ENCODE results near the gene ZNF117.
"Not testable (repeated sequence)": the region's sequence is repeated elsewhere in the genome, so short reads cannot be mapped to it uniquely, and the experiment has no call there.

Gene ZNF117

DNA sequence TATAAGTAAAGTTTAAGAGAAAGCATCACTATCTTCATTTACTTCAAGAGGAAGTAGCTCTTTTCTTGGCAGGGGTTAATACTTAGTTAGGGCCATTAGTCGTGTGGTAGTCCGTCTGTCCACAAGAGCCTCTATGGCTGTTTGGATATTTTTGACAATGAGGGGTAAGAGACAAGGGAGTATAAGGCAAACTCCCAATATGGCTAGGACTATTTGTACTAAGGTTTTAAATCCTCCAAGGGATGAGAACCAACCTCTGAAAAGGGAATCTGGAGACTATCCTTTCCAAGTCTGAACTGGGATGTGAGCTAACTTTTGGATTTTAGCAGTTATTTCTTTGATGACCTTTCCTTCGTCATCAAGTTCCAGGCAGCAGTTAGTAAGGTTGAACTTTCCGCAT is at the start of gene ZNF117:
TSS of gene ZNF117 (minus strand) at position 101 of the 400 bp plus-strand sequence.
- DNase-seq, result no peak

DNA sequence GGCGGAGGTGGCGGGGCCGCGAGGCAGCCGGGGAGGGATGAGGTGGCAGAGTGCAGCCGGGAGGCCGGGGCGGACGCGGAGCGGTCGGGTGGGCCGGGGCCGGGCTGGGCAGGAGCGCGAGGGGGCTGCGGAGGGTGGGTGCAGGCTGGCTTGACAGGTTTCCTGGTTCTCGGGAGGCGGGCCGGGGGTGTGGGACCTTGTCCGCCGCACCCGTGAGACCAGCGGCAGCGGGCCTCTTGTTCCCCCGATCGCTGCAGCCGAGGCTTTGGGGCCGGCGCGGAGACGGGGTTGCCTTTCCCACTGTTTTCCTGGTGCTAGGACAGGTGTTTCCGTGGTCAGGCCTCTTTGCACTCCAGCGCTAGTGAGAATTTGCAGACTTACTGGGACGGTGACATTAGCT is 47.9 kb upstream of the ZNF117 start:
- peak; percentile 16 for DNase-seq

DNA sequence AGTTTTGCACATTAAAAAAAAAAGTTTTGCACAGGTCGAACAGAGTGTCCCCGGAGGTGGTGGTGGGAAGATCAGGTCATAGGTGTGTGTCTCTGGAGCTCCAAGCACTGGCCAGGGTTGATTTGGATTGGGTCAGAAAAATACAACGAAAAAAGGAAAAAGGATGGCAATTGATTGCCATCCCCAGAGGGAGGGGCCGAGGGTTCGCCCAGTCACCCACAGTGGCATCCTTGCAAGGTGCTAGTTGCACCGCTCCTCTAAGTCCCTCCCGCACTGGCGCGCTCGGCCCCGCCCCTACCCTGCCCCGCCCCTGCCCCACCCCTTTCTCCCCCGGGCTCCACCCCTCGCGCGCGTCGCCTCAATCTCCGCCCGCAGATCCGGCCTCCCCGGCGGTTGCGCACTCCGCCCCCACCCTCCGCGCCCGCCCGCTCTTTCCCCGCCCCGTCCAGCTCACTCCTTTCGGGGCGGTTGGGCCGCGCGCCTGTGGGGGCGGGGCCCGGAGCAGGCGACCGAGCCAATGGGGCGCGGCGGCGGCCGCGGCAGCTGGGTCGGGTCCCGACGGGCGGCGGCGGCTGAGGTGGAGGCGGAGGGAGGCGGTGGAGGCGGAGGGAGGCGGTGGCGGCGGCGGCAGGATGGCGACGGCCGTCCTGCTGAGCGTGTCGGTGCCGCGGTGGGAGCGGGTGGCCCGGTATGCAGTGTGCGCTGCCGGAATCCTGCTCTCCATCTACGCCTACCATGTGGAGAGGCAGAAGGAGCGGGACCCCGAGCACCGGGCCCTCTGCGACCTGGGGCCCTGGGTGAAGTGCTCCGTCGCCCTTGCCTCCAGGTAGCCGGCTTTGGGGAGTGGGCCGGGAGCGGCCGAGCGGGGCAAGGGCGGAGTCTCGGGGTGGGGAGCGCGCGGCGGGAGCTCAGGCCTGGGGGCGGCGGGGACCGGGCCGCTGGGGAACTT is 47.2 kb upstream of the ZNF117 start:
- DNase-seq, result peak; percentile 91

DNA sequence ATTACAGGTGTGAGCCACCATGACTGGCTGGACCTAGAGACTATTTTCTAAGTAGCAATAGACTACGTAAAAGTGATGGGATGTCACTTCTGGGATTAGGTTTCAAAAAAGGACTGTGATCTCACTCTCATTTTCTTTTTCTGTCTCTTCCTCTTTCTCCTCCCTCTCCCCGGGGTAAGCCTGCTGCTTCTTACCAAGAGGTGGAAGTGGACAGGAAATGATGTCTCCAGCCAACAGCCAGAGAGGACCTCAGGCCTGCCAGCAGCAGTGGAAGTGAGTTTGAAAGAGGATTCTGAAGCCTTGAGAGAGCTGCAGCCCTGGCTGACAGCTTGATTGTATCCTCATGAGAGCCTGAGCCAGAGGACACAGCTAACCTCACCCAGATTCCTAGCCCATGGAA is 45.7 kb upstream of the ZNF117 start:
- not testable (repeated sequence) for DNase-seq

DNA sequence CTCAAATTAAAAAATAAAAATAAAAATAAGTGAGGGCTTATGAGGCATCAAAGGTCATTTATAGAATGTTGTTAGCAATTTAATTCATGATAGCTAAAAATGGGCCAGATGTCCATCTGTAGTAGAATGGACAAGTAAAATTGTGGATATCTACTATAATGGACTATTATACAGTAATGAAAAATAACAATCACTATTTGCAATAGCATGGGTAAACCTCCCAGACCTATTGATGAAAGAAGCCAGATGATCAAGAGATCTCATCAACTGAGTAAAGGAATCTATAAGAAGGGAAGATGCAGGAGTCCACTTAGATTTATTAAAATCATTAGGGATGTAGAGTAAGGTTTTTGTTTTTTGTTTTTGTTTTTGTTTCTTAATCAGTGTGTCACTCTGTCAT is 44.6 kb upstream of the ZNF117 start:
- DNase-seq, result not testable (repeated sequence)

DNA sequence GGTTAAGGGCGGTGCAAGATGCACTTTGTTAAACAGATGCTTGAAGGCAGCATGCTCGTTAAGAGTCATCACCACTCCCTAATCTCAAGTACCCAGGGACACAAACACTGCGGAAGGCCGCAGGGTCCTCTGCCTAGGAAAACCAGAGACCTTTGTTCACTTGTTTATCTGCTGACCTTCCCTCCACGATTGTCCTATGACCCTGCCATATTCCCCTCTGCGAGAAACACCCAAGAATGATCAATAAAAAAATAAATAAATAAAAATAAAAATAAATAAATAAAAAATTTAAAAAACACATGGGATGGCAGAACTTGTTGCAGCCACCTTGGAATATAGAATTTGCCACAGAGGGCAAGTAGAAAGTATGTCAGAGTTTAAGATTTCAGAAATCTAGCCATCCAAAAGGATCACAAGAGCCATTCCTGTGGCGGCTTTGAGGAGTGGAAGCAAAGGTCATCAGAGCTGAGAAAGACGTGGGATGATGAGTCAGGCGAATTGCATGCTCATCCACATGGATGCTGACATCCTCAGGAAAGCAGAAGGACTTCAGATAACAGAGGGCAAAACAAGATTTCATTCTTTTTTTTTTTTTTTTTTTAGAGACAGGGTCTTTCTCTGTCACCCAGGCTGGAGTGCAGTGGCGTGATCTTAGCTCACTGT is 43.4 kb upstream of the ZNF117 start:
- DNase-seq, result not testable (repeated sequence)

DNA sequence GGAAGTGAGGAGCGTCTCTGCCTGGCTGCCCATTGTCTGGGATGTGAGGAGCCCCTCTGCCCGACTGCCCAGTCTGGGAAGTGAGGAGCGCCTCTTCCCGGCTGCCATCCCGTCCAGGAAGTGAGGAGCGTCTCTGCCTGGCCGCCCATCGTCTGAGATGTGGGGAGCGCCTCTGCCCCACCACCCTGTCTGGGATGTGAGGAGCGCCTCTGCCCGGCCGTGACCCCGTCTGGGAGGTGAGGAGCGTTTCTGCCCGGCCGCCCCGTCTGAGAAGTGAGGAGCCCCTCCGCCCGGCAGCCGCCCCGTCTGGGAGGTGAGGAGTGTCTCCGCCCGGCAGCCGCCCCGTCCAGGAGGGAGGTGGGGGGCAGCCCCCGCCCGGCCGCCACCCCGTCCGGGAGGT is 42.6 kb upstream of the ZNF117 start:
- DNase-seq, result not testable (repeated sequence)

DNA sequence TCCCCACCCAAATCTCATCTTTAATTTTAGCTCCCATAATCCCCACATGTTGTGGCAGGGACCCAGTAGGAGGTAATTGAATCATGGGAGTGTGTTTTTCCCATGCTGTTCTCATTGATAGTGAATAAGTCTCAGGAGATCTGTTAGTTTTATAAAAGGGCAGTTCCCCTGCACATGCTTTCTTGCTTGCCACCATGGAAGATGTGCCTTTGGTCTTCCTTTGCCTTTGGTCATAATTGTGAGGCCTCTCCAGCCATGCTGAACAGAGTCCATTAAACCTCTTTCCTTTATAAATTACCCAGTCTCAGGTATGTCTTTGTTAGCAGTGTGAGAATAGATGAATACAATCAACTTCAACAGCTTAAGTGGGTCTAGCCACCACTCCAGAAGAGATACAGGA is 34.2 kb upstream of the ZNF117 start:
- not testable (repeated sequence) for DNase-seq

DNA sequence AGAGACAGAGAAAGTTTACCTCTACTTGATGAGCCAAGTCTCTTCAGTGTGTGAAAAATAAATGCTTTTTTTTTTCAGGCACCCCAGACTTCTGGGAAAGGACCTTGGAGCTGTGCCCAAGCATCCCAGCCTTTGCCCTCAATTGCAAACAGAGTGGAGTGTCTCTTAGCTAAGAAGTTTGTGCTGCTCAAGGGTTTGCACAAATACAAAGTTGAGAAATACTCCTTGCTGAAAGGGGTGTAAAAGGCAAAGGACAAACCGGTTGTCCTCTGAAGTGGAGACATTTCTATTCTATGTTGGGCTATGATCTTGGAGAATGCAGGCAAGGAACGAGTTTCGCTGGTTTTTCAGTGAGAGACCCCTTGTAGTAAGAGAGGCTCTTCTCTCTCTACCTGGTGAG is 30.1 kb upstream of the ZNF117 start:
- not testable (repeated sequence) for DNase-seq

DNA sequence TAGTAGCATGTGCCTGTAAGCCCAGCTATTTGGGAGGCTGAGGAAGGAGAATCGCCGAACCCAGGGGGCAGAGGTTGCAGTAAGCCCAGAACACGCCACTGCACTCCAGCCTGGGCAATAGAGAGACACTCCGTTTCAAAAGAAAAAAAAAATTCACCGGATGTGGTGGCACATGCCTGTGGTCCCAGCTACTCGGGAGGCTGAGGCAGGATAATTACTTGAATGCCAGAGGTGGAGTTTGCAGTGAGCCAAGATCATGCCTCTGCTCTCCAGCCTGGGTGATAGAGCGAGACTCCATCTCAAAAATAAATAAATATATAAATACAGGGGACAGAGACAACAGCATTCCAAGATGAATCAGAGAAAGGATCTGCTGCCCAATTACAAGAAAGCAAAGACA is 19.0 kb upstream of the ZNF117 start:
- not testable (repeated sequence) for DNase-seq

DNA sequence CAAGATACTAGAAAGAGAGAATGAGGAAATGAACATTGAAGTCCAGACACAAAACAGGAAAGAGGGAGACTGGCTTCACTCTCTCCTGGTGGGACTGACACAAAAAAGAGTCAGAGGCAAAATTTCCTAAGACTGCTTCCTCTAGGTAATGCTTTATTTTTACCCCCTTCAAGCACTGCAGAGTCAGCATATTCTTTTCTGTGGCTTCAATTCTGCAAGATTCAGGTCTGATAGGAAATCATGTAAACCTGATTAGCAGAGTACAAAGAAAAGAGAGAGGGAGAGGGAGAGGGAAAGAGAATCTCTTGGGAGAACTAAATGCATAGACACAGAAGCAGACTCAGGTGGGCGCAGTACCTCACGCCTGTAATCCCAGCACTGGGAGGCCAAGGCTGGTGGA is 18.6 kb upstream of the ZNF117 start:
- DNase-seq, result not testable (repeated sequence)

DNA sequence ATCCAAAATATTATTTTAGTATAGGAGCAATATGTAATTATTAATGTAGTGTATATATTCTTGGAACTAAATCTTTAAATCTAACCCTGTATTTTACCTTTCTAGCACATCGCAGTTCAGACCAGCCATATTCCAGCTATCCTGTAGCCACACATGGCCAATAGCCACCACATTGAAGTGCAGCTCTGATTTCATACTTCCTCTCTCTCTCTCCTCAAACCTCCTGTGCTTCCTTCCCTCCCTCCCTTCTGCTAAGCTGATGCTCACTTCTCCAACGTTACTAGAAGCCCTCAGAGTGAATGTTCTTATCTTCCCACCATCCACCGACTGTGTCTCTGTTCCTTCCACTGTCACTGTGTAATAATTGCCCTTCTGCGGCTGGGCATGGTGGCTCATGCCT is 16.2 kb upstream of the ZNF117 start:
- DNase-seq, result not testable (repeated sequence)

DNA sequence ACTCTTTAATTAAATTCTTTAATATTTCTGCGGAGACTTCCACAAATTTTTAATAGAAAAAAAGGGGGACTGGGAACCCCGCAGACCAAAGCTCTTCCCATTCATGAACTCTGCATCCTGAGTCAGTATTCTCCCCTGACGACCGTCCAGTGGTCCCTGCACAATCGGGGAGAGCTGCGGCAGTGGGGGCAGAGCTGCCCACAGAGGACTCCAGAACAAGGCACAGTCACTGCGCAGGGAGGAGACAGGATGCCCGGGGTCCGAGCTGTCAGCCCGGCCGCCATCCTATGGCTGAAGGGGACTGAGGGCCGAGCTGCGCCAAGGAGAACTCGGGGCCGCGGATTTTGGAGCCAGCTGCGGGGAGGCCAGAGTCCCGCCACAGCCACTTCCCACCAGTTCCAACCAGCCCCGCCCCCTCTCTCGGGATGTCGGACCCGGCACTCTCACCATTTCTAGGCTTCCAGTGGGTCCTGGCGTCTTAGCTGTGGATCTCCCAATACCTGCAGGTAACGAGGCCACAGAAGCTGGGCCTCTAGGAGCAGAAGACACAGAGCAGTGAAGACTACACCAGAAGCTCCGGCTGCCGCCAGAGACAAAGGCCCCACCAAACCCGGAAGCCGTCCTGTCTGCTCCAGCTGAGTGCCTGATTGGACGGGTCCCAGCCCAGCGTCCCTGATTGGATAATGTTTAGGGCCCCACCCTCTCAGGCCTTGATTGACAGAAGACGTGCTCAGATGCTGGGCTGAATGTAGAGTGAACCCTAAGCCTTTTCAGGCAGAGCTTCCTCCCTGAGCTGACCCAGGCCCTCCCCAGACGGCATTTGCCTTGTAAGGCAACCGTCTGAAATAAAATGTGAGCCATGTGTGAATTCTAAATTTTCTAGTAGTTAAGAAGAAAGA is 15.5 kb upstream of the ZNF117 start, which contains the start of gene ERV3-1:
TSS of gene ERV3-1 (minus strand) at position 594 of the 899 bp plus-strand sequence. CDS start 13,661 bp downstream, outside the sequence.
- peak; percentile 86 for DNase-seq

DNA sequence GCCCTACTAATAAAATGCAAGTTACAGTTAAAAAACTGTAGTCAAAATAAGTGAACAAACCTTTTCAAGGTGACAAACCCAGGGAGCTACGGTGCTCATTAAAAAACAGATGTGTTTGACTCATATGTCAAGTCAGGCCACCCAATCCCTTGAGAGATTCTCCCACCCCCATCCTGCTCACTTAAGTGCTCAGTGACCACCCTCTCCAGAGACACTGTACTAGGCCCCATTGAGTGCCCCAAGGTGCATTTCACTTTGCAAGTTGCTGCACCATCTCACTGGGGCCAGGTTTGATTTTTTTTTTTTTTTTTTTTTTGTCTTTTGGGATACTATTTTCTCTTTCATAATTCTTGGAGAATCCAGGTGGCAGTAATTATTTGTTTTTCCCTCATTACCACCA is 13.7 kb upstream of the ZNF117 start:
- no peak for DNase-seq

DNA sequence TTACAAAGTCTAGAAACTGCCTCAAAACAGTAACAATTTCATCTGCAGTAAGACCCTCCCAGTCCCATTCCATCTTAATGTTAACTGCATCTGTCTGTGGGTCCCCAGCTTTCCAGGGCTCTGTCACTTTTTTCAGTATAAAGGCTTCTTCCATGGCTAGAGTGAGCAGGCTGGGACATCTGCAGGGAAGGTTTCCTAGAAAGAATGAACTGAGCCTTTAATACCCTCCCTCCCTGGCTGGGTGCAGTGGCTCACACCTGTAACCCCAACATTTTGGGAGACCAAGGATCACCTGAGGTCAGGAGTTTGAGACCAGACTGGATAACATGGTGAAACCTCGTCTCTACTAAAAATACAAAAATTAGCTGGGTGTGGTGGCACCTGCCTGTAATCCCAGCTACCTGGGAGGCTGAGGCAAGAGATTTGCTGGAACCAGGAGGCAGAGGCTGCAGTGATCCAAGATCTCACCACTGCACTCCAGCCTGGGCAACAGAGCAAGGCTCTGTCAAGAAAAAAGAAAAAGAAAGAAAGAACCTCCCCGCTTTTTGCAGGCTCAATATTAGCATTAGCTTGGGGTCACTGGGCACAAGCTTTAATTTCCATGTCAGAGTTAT is 12.2 kb upstream of the ZNF117 start:
- no peak for DNase-seq

DNA sequence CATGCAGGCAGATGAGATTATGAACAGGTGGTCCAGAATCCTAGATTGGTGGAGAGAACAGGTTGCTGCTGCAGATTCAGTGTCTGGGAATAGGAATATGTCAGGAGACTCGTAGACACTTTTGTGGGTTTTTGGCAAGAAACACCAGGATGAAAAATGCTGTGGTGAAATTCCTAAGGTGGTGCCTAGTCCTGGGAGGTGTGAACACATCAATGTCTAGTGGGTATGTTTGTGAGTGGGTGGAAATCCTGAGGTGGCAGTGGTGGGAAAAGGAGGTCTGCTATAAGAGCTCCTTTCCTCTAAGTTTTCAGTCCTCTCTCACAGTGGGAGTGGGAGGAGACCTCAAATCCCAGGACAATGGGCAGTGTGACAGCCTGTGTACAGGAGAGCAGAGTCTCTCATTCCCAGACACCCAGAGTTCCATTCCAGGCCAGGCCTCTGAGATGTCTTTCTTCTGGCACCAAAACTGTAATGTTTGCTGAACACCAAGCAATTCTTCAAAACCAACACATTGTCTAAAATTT is 10.5 kb upstream of the ZNF117 start:
- DNase-seq, result no peak

DNA sequence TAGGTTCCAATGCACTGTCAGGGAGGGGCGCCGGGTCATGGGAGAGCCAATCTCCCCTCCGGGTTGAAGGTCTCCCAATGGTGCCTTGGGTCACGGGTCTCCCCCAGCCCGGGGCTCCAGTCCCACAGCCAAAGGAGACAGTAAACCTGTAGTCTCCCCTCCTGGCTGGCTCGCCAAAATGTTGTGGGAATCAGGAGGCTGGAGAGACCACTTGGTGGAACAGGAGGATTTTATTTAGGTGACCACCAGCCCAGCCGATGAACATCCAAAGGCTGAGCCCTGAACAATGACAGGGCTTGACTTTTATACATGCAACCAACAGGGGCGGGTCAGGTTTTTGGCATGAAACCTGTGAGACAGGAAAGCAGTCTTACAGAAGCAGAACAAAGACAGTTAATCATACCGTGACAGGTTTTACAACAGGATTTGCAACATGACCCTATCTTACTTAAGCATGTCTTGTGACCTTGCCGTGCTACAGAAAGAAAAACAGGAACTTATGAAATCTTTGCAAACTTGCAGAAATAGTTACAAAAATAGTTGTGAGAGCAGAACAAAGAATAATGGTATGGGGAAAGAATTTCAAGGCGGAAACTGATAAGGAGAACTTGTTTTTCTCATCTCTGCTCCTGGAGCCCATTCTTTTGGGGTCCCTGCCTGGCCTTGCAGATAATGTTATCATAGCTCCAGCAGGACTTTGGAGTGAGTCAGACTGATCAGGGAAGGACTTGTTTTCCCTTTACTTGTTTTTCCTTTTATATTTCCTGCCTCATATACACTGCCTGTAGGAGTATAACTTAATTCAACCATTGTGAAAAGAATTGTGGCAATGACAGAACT is 8.5 kb upstream of the ZNF117 start:
- DNase-seq, result no peak

DNA sequence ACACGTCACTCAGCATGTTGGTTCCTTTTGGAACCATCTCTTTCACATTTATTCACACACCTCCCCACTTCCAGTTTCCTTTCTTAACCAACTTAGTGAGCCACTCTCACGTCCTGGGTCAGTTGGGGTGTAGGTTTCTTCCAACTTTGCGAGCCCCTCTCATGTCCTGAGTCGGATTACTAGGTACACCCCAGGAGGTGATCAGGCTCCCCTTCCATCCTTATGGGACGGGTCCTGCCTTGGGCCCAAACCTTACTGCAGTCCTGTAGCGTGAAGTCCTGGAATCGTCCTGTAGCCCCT is 8.0 kb upstream of the ZNF117 start:
- DNase-seq, result no peak

DNA sequence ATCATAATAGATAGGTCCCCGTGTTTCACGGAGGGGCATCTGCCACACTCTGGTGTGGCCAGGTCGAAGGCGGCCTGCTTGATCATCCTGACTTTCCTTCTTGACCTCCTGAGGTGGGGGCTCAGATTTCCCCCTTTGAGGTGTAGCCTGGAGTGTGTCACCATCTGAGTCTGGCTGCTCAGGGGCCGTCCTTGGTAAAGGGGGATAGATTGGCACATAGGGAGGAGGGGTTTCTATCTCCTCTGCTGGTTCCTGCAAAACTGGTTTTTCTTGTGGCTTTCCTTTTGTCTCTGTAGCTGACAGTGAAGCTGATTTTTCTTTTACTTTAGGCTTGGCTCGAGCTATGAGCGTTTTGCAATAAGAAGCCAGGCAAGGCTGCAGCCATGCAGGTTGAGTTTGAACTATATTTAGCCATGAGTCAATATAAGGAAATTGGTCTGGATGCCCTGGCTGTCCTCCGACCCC is 7.1 kb upstream of the ZNF117 start:
- DNase-seq, result no peak

DNA sequence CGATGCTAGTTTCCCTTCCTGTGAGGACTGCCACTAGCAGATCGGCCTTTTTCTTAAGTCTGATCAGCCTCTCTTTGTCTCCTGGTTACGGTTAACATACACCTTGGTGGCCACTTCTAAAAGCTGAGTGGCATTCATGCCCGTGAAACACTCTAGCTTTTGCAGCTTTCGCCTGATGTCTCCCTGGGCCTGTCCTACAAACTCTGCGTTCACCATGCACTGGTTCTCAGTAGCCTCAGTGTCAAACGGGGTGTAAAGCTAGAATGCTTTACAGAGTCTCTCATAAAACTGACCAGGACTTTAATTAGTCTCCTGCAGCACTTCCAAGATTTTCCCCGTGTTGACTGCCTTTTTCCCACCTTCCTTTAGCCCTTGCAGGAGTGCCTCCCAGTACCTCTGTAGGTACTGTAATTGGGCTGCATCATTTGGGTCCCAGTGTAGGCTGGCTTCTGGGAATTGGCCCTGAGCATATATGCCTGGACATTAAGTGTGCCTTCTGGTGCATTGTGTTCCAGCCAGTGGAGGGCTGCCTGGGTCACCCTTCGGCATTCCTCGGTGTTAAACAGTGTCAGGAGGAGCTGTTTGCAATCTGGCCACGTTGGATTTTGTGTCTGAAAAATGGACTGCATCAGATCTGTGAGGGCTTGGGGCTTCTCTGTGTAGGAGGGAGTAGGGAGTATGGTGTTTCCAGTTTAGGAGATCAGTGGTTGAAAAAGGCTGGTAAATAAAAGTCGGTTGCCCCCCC is 6.5 kb upstream of the ZNF117 start:
- DNase-seq, result no peak

DNA sequence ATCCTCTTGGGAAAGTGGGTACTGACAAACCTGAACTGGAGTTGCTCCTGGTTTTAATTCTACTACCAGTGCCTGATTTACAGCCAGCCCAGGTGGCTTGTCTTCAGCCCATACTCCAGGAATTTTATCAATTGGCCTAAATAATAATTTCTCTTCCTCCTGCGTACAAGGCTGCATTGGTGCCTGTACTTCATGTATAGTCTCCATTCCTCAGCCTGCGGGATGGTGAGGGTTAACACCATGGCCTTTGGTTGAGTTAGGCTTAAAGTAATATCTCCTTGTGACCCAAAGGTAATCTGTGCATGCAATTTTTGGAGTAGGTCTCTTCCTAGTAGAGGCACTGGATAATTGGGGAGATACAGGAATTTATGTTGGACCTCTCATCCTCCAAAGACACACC is 5.5 kb upstream of the ZNF117 start:
- DNase-seq, result no peak

All from activated CD4-positive, alpha-beta T cell treated with anti-CD3 and anti-CD28 coated beads for 1 hour (primary cell).